HG03159 (cell line): Measurements from ENCODE around the gene CYP2A7.
"Not testable (repeated sequence)": the region's sequence is repeated elsewhere in the genome, so short reads cannot be mapped to it uniquely, and the experiment has no call there.

Source experiments
- ATAC-seq: cut with Tn5 transposase; IDR thresholded peaks from one replicate; pipeline ENCODE4 v1.9.1; 2021; ENCODE audit warnings: mild to moderate bottlenecking, moderate library complexity; ENCODE audit not compliant: unreplicated experiment

CYP2A7 gene

GRCh38 chr19:40843653-40844052, 38.4 kb downstream of the CYP2A7 start:
- ATAC-seq: not testable (repeated sequence)

- ATAC-seq: not testable (repeated sequence)
Observed at GRCh38 chr19:40842997-40843652, 38.9 kb downstream of the CYP2A7 start.

- not testable (repeated sequence) for ATAC-seq
Observed at GRCh38 chr19:40842012-40842411, 40.0 kb downstream of the CYP2A7 start.

GRCh38 chr19:40838477-40838876, 43.6 kb downstream of the CYP2A7 start:
- ATAC-seq: not testable (repeated sequence)

- ATAC-seq: no peak
Observed at GRCh38 chr19:40836754-40837429, 45.1 kb downstream of the CYP2A7 start.

- not testable (repeated sequence) for ATAC-seq
Observed at GRCh38 chr19:40833728-40834533, 48.1 kb downstream of the CYP2A7 start.

GRCh38 chr19:40832431-40832790, 49.6 kb downstream of the CYP2A7 start:
- ATAC-seq: not testable (repeated sequence)

GRCh38 chr19:40831502-40832430, 50.3 kb downstream of the CYP2A7 start:
- no peak for ATAC-seq

- ATAC-seq: not testable (repeated sequence)
Observed at GRCh38 chr19:40830741-40831140, 51.3 kb downstream of the CYP2A7 start.

GRCh38 chr19:40829205-40829604, 52.8 kb downstream of the CYP2A7 start:
- ATAC-seq: no peak

DNA sequence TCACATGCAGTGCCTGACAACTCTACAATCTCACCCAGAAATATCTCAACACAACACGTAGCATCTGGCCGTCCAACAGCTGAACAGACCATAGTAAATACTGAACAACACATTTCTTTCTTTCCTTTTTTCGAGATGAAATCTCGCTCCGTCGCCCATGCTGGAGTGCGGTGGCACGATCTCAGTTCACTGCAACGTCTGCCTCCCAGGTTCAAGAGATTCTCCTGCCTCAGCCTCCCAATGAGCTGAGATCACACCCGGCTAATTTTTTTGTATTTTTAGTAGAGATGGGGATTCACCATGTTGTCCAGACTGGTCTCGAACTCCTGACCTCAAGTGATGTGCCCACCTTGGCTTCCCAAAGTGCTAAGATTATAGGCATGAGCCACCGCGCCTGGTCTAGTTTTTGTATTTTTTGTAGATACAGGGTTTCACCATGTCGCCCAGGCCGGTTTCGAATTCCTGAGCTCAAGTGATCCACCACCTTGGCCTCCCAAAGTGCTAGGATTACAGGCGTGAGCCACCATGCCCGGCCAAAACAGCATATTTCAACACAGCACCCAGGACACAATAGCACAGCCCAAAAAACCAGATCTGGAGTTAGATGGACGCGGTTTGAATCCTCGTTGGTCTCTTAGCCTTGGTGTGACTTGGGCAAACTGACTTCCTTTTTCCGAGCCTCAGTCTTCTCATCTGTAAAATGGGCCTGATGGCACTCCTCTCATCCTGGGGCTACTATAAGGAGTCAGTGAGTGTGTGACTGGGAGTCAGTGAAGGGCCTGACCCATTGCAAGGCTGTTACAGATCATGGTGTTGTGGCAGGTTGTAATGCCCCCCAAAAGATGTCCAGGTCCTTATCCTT, 54.4 kb downstream of the CYP2A7 start:
- ATAC-seq: no peak

DNA sequence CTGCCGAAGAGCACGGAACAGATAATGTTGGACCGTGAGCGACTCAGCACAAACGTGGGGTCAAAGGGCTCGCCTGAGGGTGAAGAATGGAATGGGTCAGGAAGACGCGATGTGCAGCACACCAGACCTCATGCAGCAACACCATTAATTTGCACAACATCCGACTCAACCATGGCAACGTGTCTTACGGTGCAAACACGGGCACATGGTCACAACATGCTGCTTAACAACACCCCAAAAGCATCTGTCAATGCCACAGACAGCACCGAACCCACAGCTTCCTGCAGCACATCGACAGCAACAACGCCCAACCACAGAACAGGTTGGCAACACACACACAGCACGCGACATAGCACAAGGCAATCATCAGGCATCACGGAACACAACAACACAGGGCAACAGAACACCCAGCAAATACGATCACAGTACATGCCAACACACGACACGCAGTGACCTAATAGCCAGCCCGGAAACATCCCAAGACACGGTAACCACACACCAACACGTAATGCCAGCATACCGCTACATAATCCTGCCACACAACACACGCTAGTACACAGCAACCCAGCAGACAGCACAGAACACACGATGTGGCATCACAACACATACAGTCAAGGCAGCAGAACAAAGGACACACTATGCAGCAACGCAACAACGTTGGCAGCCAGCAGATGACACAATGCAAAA, 55.2 kb downstream of the CYP2A7 start:
- not testable (repeated sequence) for ATAC-seq

DNA sequence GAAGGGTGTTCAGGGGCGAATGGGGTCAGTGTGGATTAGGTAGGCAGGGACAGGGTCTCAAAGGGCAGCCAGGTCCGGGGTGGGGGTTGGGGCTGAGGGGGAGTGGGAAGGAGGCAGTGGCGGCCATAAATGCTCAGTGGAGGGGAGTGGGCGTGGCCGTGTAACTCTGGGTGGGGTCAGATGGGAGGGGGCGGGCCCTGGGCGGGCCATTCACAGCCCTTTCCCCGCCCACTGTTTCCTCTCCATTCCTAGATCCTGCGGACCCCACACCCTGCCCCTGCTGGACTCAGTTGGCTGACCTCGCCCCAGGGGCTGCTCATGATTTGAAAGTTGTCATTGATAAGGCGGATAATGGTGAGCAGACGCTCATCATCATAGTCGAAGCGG, 55.7 kb downstream of the CYP2A7 start:
- not testable (repeated sequence) for ATAC-seq

DNA sequence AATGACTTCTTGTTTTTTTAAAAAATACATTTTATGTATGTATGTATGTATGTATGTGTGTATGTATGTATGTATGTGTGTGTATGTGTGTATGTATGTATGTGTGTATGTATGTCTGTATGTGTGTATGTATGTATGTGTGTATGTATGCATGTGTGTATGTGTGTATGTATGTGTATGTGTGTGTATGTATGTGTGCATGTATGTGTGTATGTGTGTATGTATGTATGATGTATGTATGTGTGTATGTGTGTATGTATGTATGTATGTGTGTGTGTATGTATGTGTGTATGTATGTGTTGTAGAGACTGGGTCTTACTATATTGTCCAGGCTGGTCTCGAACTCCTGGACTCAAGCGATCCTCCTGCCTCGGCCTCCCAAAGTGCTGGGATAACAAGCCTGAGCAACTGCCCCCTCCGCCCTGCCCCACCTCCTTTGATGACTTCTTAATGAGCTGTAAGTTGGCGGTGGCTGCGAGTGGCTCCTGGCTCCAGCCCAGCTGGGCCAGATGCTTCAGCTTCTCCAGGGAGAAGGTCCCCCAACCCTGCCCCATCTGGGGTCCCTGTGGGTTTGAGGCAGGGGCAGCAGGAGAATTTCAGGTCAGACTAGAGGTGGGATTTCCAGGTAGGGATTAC, 56.5 kb downstream of the CYP2A7 start:
- ATAC-seq: not testable (repeated sequence)
